Esophagus squamous epithelium (tissue), 4 donors: ENCODE results near the gene SLC35E1.

ENCODE experiments used
- CTCF ChIP-seq, 6 experiments: fragments of 450-650 bp in 4 of 6; fragments of 200-600 bp in 2 of 6; sonication (generic) in 2 of 6; IDR thresholded peaks; one replicate each; pipeline ENCODE4 v1.5.1; 2016 to 2019; ENCODE audit warnings: antibody characterized with exemption in 6 of 6, mild to moderate bottlenecking in 4 of 6, moderate library complexity in 4 of 6
- POLR2A ChIP-seq, 4 donors: fragments of 450-650 bp; IDR thresholded peaks; one replicate each; pipeline ENCODE4 v1.6.1; 2017; ENCODE audit warnings: antibody characterized with exemption in 4 of 4, mild to moderate bottlenecking in 4 of 4, moderate library complexity in 3 of 4

- TF ChIP-seq CTCF (IDR thresholded peaks at IDR 0.05) = no peak
- no peak for TF ChIP-seq POLR2A (IDR thresholded peaks at IDR 0.05)
These were observed 24.2 kb upstream of the SLC35E1 start for GRCh38 chr19:16596399-16596798.
